GM18498 (cell line): ENCODE results near the gene ELOVL1.
A peak's percentile ranks its signal among the peaks of the same experiment; 100 is the strongest.
"Not testable (repeated sequence)": the region's sequence is repeated elsewhere in the genome, so short reads cannot be mapped to it uniquely, and the experiment has no call there.

Experiments used
- ATAC-seq: cut with Tn5 transposase; IDR thresholded peaks from one replicate; pipeline ENCODE4 v1.9.1; 2021; ENCODE audit warnings: mild to moderate bottlenecking, moderate library complexity; ENCODE audit not compliant: unreplicated experiment

ELOVL1 gene

DNA sequence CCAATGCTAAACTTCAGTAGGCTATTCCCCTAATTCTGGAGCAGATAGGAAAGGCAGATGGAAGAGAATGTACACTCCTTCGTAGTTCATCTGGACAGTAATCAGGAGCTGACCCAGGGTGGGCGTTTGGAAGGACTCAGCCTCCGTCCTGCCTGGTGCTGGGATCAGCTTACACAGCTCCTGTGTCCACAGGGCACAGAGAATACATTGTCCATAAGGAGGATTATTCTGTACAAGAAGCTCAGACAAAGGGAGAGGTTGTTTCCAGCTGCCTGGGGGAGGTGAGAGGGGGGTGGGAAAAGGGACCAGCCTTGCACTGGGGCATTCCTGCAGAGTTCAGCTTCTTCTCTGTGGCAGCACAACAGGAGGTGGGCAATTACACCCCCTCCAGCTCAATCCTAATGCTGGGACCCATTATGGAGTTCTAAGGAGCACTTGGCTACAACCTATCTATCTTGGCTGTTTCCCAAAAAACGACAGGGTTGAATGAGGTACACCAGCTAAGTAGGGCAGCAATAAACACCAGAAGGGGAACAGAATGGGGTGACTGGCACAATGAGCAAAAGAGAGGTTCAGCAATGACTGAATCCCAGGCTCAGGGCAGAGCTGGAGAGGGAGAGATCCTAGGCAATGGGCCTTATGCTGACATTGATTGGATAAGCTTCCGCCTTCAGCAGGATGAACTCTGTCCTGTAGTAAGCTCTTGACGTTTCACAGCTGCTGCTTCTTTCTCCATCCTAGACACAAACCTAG, 14.4 kb upstream of the ELOVL1 start:
- ATAC-seq: no peak

DNA sequence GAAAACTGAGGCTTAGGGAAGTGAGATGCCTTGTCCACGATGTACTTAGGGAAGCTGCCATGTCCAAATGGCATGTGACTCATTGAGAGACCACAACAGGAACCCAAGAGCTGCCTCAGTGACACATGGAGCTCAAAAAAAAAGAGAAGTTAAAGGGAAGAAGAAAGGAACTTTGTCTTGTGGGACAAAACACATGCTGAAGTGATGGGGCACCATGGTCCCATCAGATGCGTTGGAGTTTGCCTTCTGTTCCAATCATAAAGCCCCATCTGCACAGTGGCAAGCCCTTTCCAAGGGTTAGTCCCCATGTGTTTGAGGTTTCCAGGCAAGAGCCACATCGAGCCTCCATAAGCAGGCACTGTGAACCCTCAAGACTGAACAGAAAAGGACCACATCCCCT, 13.8 kb upstream of the ELOVL1 start:
- ATAC-seq: no peak

DNA sequence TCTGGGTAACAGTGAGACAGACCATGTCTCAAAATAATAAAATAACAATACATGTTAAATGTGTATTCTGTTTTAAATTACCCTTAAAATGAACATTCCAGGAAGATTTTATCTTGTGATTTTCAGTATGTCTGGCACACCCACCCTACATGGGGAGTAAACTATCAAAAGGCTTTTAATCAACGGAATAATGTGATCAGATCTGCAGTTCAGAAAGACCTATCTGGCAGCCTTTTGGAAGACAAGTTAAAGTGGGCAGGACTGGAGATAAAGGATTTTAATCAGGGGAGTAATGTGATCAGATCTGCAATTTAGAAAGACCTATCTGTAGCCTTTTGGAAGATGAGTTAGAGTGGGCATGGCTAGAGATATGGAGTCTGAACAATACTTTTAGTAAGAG, 11.7 kb upstream of the ELOVL1 start:
- ATAC-seq: no peak

DNA sequence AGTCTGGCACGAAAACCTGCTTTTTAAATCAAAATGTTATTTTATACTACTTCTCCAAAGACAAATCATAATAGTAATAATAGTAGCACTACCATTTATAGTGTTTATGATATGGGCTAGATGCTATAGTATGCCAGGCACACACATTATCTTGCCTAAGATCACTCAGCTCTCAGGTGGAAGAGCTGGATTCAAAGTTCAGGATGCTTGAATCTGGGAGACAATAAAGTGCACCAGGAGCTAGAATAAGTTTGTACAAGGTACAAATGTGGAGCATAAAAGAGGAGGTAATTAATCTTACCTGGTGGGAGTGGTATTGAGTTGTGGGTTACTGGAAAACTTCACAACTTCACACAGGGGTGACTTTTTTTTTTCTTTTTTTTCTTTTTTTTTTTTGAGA, 10.0 kb upstream of the ELOVL1 start:
- no peak for ATAC-seq

DNA sequence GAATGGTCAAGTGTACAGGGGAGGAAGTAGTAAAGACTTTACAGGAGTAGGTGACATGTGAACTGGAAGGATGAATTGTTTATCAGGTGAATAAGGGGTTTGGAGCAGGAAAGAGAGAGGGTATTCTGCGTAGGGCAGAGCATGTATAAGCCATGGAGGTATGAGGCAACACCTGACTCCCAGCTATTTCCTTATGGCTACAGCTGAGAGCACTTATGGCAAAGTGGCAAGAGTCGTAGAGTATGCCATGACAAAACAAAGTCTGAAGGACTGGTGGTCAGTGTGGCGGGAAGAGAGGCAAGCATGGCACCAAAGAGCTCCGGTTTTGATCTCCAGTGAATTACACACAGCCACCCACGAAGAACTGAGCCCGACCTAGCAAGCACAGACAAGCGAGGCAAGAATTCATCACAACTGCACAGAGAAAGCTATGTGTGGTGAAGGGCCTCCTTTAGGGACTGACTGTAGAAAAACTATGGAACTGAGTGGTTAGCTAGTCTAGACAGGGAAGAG, 9.0 kb upstream of the ELOVL1 start:
- ATAC-seq: no peak

DNA sequence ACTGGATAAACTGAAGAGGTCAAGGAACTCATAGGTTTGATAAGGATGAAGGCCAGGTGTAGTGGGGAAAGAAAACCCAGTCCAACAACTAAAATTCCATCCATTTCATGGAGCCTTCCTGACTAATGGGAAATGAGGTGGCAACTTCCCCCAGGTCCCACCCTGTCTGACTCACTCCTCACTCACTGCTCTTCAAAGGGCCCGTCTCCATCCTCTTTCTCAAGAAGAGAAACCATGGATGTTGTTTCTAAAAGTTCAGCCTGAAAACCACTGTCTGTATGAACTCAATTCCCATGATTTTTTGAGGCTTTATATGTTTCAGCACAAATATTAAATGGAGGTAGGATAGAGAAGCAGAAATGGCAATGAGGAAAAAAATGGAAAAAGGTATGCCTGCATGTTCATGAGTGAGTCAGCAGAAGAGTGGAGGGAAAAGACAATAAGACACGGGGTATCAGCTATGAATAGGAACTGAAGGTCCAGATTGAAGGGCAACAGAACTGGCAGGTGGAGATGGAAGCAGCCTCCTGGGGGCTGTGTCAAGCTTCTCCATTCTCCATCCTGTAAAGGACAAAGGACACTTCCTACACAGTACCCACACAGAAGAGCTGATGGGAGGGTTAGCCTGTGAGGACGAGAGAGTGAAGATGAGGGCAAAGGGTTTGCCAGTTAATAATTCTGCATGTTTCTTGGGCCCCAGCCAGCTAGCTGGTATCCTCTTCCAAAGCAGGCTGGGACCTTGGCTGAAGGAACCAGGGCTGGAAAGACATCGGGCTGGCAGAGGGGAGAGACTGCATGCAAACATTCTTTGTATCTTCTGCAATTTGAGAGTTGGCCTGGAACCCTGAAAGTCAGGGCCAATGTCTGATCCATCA, 5.5 kb upstream of the ELOVL1 start:
- ATAC-seq: no peak

DNA sequence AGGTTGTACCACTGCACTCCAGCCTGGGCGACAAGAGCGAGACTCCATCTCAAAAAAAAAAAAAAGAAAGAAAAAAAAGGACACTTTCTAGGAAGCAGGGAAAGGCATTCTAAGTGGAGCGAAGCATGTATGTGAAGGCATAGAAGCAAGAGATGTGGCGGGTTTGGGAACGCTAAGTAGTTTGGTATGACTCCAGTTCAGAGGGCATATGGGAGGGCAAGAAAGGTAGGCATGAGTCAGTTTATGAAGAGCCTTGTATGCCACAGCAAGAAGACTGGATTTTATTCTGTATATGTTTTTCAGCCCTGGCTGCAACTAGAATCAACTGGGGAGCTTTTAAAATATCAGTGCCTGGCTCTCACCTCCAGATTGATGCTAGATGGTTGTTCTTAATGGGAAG, 4.4 kb upstream of the ELOVL1 start:
- no peak for ATAC-seq

DNA sequence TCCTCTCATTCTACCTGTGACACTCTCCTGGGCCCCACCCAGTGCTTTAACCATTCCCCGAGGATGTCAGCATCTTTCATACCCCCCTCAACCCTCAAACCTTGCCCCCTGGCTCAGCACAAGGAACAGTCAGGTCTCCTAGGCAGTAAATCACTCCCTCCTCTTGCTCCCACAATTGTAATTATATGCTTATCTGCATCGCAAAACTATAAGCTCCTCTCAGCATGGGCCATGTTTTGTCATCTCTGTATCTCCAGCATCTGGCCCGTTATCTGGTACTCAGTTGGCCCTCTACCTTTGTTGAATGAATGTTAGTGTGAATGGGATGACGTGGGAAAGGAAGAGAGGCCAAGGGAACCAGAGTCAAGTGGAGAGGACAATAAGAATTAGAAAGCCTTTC, 2.8 kb upstream of the ELOVL1 start:
- no peak for ATAC-seq

DNA sequence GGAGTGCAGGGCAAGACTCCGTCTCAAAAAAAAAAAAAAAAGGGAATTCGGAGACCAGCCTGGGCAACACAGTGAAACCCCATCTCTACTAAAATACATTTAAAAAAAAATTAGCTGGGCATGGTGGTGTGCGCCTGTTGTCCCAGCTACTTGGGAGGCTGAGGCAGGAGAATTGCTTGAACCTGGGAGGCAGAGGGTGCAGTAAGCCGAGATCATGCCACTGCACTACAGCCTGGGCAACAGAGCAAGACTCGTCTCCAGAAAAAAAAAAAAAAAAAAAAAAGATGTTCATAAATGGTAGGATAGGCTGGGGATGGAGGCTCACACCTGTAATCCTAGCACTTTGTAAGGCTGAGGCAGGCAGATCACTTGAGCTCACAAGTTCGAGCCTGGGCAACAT, 2.0 kb upstream of the ELOVL1 start:
- ATAC-seq: not testable (repeated sequence)

DNA sequence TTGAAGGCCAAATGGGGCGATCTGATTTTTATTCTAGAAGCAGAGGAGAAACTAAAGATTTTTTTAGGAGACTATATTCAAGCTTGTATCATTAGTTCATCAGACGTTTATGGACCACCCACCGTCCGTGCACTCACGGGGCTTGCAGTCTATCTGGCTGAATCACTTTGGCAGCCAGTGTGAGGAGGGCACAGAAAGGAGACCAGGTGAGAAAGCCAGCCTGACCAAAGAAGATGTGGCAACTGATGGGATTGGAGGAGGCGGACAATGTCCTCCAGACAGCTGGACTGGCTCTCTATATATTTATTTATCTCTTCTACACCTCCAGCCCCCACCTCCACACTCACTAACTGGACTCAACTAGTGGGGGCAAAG, 822 bp upstream of the ELOVL1 start:
- ATAC-seq: no peak

DNA sequence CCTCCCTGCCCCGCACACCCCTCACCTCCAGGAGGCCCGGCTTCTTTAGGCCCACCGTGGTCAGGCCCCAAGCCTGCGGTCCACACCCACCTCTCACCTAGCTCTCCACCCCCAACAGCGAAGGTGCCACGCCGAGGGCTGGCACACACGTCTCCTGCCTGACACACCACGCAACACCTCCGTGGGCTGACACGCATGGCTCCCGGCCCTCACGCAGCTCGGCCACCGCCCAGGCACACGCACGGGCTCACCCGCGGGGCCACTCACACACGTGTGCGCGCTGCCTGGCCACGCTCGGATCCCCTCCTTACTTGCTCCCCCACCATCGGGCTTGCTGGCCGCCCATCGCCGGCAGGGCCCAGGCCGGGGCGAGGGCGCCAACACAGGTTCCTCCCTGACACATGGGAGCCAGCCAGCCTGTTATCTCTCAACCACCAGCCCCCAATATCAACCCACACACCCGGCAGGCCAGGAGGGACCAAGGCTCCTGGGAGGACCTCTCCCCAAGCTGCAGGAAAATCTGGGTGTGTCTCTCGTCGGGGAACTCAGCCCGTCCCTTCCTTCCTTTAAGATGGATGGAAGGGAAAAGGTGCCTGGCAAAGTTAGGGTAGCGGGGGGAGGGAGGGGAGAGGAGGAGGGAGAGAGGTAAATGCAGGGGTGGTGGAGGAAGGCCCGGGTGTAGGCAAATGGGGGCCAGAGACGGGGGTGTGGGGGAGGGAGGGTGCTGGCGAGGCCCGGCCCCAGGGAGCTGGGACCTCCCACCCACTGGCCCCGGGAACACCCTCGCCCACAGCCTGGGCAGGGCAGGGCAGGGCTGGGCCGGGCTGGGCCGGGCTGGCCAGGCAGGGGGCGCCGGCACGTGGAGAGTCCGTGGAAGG, 546 bp downstream of the ELOVL1 start:
- ATAC-seq: peak; percentile 53

DNA sequence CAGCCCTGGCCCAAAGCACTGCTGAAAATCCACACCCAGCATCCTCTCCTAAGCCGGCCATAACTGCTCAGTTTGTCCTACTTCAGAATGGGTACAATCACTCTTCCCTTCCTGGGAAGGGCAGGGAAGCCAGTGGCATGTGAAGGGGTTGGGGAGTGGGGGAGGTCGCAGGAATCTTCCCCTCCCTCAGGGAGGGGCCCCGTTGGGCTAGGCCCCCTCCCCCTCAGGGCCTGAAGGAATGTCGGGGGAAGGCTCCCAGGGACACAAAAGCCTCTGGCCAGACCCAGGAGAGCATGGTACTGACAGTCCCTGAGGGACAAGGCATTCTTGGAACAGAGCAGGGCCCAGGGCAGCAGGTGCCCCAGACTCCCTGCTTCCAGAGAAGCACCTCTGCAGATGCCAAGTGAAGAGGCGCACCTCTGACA, 1.2 kb downstream of the ELOVL1 start:
- ATAC-seq: no peak

DNA sequence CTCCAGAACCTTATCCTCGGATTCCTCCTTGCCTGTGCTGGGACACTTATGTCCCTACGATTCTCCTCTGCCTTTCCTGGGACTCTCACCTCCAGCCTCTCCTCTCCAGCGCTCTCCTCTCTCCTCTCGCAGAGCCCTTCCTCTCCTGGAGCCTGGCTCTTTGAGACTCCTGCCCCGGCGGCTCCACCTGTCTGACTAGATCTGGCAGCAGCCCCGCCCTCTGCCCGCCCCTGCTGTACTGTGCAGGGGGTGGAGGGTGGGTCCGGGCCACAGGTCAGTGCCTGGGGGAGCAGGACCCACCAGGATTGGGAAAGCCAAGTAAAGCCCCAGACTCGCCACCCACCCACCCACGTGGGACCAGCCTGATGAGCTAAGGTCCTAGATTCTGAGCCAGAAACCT, 1.6 kb downstream of the ELOVL1 start:
- ATAC-seq: no peak

DNA sequence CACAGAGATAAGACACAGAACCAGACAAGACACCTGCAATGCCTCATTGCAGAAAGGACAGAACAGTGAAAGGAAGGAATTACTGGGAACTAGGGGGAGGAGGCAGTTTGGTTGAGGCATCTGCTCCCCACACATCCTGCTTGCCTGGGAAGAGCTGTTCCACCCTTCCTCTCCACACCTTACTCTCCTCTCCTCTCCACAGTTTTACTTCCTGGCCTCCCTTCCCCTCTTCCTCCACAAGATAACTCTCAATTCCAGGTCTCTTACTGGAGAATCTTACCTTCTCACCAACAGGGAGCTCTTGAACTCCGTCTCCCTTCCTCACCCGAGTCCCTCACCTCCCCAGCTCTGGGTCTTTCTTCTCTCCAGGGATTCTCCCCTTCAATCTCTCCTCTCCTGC, 2.1 kb downstream of the ELOVL1 start:
- no peak for ATAC-seq

DNA sequence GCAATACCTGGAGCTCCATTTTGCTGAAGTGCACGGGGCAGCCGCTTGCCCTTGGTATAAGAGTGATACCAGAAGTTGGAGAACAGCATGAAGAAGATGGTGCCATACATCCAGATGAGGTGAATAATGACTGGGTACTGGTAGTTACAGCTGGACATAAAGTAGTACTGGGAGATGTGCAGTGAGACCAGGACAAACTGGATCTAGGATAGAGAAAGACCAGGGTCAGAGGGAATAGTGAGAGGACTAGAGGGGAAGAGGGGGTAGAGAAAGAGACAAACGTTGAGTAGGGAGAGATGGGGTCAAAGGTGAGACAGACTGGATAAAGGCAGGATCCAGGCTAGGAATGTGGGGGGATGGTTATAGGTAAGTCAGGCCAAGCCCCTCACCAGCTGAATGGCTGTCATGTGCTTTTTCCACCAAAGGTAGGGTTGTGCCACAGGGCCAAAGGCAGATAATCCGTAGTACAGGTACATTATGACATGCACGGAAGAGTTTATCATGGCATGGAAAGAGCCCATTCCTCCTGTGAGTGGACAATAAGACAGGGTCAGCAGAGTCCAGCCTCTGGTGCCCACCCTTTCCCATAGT, 3.8 kb downstream of the ELOVL1 start:
- ATAC-seq: no peak

DNA sequence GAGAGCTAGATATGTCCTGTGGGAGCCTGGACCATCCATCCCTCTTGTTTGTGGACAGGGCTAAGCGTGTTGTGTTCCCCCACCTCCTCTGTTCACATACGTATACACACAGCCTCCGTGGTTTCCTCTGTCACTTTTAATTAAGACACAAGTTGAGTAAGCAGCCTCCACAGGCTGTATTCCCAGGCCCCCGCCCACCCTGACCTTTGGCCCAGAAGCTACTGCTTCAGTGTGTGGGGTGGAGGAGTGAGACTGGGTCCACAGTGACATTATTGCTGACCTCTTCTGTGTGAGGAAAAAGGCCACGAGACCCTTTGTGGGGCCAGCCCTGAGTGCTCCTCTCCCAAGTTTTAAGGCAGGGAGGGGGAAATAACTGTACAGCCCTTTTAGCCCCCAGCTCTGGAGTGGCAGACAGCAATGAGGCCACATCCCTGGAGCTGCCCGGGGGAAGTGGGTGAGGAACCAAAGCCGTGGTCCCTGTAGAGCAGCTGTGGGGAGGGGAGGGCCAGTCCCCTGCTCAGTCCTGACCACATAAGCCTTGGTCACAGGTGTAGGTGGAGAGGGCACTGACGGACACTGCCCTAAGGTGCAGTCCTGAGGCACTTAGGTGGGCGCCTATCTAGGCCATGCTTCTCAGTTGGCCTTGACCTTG, 4.4 kb downstream of the ELOVL1 start:
- ATAC-seq: no peak

DNA sequence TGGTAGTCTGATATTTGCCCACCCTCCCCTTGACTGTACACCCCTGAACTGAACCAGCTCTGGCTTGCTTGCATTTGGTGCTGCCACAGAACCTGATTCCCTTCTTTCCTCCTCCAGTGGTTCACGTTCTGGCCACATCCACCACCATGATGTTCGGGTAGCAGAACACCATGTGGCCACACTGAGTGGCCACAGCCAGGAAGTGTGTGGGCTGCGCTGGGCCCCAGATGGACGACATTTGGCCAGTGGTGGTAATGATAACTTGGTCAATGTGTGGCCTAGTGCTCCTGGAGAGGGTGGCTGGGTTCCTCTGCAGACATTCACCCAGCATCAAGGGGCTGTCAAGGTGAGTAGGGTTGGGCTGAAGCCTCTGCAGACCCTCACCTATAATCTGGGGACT, 7.2 kb downstream of the ELOVL1 start:
- ATAC-seq: no peak

DNA sequence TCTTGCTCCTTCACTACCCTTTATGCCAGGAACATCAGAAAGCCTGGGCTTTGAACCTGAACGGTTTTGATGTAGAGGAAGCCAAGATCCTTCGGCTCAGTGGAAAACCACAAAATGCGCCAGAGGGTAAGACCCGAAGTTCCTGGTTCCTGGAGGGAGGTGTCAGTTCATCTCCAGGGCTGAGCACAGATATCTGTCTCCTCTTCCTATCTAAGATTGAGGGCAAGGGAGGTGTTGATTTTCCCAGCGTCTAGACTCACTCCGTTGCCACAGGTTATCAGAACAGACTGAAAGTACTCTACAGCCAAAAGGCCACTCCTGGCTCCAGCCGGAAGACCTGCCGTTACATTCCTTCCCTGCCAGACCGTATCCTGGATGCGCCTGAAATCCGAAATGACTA, 8.1 kb downstream of the ELOVL1 start:
- ATAC-seq: no peak

DNA sequence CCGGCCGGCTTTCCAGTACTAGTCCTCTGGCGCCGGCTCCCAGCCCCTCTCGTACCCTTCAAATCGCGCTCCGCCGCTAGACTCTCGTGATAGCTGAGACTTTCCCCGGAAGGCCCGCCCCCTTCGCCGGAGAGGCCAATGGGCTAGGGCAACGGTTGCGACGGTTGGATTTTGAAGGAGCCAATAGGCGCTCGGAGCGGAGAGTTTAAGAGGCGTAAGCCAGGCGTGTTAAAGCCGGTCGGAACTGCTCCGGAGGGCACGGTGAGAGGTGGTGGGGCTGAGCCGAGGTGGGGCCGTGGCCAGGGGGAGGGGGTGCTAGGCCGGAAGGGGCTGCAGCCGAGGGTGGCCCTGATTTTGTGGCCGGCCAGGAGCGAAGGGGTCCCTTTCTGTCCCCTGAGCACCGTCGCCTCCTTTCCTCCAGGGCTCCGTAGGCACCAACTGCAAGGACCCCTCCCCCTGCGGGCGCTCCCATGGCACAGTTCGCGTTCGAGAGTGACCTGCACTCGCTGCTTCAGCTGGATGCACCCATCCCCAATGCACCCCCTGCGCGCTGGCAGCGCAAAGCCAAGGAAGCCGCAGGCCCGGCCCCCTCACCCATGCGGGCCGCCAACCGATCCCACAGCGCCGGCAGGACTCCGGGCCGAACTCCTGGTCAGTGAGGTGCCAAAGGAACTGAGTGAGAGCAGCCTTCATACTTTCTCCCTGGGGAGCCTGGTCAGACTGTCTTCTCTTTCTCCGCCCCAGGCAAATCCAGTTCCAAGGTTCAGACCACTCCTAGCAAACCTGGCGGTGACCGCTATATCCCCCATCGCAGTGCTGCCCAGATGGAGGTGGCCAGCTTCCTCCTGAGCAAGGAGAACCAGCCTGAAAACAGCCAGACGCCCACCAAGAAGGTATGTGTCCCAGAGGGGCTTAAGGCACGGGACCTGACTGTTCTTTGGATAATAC, 8.8 kb downstream of the ELOVL1 start, which contains the start of gene CDC20:
Gene CDC20 (plus strand): TSS at position 236 of the 948 bp plus-strand sequence. CDS start 235 bp downstream, at position 471.
- ATAC-seq: peak; percentile 95
